ENCODE data around the gene RRP15.

RRP15 gene

DNA sequence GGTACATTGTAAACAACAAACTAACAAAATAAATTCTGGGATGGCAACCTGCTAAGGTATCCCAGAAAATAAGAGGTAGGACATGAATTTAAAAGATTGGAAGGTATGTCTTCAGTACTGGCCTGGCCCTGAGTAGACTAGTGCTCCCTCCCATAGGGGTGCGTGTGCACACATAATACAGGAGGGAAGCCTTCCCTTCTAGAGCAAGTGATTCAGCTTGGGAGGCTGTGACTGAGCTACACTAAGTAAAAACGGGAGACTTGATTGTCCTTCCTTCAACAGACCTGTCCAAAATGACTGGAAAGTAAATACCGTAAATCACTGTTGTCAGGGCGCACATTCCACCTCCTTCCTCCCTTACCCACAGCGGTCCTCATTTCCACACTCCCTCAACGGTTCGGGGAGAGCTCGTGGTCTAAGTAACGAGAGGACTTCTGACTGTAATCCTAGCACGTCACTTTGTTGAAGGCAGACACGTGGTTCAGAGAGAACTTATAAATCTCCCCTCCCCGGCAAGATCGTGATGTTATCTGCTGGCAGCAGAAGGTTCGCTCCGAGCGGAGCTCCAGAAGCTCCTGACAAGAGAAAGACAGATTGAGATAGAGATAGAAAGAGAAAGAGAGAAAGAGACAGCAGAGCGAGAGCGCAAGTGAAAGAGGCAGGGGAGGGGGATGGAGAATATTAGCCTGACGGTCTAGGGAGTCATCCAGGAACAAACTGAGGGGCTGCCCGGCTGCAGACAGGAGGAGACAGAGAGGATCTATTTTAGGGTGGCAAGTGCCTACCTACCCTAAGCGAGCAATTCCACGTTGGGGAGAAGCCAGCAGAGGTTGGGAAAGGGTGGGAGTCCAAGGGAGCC, 60.0 kb downstream of the RRP15 start, which contains the start of gene TGFB2:
Gene TGFB2, plus strand, starts transcription at position 523 of the 859 bp plus-strand sequence. CDS start 1,366 bp downstream, outside the sequence.
- TF ChIP-seq, protein P1, sequence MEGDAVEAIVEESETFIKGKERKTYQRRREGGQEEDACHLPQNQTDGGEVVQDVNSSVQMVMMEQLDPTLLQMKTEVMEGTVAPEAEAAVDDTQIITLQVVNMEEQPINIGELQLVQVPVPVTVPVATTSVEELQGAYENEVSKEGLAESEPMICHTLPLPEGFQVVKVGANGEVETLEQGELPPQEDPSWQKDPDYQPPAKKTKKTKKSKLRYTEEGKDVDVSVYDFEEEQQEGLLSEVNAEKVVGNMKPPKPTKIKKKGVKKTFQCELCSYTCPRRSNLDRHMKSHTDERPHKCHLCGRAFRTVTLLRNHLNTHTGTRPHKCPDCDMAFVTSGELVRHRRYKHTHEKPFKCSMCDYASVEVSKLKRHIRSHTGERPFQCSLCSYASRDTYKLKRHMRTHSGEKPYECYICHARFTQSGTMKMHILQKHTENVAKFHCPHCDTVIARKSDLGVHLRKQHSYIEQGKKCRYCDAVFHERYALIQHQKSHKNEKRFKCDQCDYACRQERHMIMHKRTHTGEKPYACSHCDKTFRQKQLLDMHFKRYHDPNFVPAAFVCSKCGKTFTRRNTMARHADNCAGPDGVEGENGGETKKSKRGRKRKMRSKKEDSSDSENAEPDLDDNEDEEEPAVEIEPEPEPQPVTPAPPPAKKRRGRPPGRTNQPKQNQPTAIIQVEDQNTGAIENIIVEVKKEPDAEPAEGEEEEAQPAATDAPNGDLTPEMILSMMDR (IDR thresholded peaks at IDR 0.05), result no peak

DNA sequence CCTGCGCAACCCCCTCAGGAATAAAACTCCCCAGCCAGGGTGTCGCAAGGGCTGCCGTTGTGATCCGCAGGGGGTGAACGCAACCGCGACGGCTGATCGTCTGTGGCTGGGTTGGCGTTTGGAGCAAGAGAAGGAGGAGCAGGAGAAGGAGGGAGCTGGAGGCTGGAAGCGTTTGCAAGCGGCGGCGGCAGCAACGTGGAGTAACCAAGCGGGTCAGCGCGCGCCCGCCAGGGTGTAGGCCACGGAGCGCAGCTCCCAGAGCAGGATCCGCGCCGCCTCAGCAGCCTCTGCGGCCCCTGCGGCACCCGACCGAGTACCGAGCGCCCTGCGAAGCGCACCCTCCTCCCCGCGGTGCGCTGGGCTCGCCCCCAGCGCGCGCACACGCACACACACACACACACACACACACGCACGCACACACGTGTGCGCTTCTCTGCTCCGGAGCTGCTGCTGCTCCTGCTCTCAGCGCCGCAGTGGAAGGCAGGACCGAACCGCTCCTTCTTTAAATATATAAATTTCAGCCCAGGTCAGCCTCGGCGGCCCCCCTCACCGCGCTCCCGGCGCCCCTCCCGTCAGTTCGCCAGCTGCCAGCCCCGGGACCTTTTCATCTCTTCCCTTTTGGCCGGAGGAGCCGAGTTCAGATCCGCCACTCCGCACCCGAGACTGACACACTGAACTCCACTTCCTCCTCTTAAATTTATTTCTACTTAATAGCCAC, 60.7 kb downstream of the RRP15 start:
- TF ChIP-seq, protein P1 (IDR thresholded peaks at IDR 0.05), result no peak

DNA sequence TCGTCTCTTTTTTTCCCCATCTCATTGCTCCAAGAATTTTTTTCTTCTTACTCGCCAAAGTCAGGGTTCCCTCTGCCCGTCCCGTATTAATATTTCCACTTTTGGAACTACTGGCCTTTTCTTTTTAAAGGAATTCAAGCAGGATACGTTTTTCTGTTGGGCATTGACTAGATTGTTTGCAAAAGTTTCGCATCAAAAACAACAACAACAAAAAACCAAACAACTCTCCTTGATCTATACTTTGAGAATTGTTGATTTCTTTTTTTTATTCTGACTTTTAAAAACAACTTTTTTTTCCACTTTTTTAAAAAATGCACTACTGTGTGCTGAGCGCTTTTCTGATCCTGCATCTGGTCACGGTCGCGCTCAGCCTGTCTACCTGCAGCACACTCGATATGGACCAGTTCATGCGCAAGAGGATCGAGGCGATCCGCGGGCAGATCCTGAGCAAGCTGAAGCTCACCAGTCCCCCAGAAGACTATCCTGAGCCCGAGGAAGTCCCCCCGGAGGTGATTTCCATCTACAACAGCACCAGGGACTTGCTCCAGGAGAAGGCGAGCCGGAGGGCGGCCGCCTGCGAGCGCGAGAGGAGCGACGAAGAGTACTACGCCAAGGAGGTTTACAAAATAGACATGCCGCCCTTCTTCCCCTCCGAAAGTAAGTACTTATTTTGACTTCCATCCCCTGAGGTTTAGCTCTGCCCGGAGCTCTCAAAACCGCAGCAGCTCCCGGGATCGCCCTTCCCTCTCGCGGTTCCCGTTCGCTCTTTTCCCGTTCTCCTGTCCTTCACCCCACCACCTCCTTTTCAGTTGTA, 61.5 kb downstream of the RRP15 start:
- TF ChIP-seq, protein P1 (IDR thresholded peaks at IDR 0.05), result no peak

DNA sequence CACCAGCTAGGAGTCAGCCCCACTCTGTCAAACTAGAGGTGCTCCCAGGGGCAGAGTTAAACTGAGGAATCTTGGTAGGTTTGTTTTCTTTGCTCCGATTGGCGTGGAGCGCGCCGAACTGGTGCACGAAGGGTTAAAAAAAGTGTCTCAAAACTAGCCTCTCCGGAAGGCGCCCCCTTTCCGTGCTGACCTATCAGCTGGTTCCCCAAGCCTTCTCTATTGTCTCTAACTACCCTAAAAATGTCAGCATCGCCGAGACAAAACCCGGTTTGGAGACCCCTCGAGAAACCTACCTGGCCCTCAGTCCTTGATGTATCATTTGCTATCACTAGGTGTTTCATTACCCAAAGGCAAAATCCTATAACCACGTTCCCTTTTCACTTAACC, 62.2 kb downstream of the RRP15 start:
- TF ChIP-seq, protein P1 (IDR thresholded peaks at IDR 0.05), result no peak

DNA sequence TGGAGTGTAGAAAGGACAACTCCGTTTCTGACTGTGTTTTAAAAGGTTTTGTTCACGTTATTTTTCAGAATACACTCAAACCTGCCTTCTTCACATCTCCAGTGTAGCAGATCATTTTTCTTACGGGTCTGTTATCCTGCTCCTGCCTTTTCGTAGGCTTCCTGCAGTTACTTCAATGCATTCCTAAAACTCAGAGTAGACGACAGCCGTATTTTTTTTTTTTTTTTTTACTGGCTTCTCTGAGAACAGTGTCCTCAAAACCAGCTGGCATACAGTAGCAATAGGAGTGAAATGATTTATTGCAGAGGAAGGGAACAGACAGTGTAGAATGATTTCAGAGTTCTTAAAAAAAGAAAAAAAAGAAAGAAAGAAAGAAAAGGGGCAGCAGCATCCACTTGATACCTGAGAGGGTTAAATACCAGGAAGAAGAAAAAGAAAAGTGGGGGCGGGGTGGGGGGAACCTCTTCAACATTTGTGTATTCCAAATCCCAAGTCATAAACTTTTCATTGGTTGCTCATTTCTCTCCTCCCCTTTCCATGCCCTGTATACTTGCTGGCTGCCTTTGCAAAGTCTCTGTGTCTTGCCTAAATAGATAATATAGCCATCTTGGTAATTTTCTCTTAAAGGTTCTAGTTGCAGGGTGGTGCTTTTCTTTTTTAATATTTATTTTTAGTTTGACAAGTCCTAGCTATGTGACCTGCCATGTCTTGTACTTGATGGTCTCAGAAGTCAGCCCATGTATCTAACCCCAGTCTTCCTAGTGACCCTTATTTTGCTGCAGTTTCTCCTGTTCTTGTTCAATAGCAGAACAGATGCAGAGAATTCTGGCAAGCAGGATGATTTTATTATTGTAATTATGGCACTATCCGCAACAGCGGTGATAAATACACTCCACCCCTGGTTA, 62.9 kb downstream of the RRP15 start:
- TF ChIP-seq, protein P1 (IDR thresholded peaks at IDR 0.05), result no peak

DNA sequence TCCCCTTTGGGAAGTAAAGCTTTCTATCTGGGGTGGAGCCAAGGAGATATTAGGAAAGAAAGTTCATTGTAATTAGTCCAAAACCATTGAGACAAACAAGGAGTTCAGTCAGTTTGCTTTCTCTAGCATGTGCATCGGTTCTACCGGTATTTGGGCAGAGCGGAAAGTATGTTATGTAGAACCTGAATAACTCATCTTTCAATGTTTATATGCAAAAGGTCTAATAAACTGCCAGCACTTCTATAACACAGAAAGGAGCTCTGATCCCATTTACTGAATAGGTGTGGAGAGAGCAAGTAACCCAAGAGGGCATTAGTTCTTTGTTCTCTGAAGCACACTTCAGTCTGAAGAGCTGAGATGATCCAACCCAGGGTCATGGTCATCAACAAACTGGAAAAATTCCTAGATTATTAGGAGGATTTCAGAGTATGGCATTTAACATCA, 63.6 kb downstream of the RRP15 start:
- TF ChIP-seq, protein P1 (IDR thresholded peaks at IDR 0.05), result no peak
